H1 (cell line): ENCODE measurements around the gene CLEC7A. TPM values are rescaled to one million over a fixed set of nuclear protein-coding genes. Genes with fewer than 3 reads are reported as not detected.

Experiments used
- ASH2L ChIP-seq: fragments of 200-600, 300-600 bp; sonication (generic); IDR thresholded peaks from one replicate; pipeline ENCODE4 v1.7.1; 2017; ENCODE audit warnings: low read length
- CHD2 ChIP-seq: IDR thresholded peaks from 2 replicates; pipeline ENCODE4 v1.6.1; 2012; ENCODE audit warnings: low read length, improper control_type of control experiment
- EGR1 ChIP-seq: IDR thresholded peaks from 2 replicates; pipeline ENCODE4 v1.6.1; 2011; ENCODE audit warnings: low read depth, low read length, borderline replicate concordance
- EZH2 ChIP-seq: fragments of 200-600 bp; sonication (generic); IDR thresholded peaks from 2 replicates; pipeline ENCODE4 v1.7.1; 2012; ENCODE audit warnings: low read depth, mild to moderate bottlenecking, moderate library complexity, low read length, inconsistent platforms; ENCODE audit not compliant: severe bottlenecking
- KDM1A ChIP-seq: fragments of 200-600, 300-600 bp; sonication (generic); IDR thresholded peaks from 2 replicates; pipeline ENCODE4 v1.7.1; 2016; ENCODE audit warnings: mild to moderate bottlenecking, low read length, borderline replicate concordance
- PHF8 ChIP-seq: fragments of 200-600 bp; sonication (generic); conservative IDR thresholded peaks from 2 replicates; pipeline ENCODE4 v1.7.1; 2012; ENCODE audit warnings: low read depth, mild to moderate bottlenecking, inconsistent platforms, low read length, moderate library complexity
- SIX5 ChIP-seq: IDR thresholded peaks from 2 replicates; pipeline ENCODE4 v1.6.1; 2011; ENCODE audit warnings: mild to moderate bottlenecking, low read depth, low read length
- polyA plus RNA-seq, 7 experiments: library from polyadenylated mRNA; depleted of rRNA in 3 of 7; stranded (reverse) in 5 of 7; unstranded in 2 of 7; fragments of >200 nt in 5 of 7; fragments of 200-250 nt in 2 of 7; gene quantifications; 1 replicate in 5 of 7; 2 replicates in 1 of 7; 4 replicates in 1 of 7; pipeline versions ENCODE4 v1.2.1 to v1.2.3, GENCODE V29; 2011 to 2013; ENCODE audit warnings: missing spikeins in 2 of 7, mixed read lengths in 2 of 7
- total RNA-seq: library from RNA; stranded (reverse); fragmentation: NEBNext Ultra II Directional; extraction: Animal tissue kit (Norgen Biotek cat#: 25700); gene quantifications from 2 replicates; pipeline ENCODE4 v1.2.1, GENCODE V29; 2021

The CLEC7A gene
- total and polyA plus RNA-seq, 2 of the 8 experiments (the other 6 are each of a cell fraction or from before 2014, with no cell fraction given) = 0.09 to 0.15 TPM

DNA sequence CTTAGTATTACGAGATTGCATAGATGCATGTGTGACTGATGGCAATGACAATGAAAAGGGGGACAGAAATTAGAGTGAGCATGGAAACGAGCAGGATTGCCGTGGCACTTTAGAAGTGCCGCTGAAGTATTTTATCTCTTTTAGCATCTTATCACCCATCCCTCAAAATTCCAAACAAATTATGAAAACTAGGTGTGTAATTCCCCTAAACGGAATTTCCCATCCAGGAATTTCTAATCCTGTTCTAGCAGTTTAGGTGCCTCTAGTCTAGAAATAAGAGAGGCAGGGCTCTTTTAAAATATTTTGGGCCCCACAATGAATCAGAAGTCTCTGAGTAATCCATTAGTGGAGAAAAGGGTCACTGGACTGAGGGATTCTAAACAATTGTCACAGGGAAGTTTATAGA is 49.8 kb upstream of the CLEC7A start (continued):
- TF ChIP-seq CHD2 (no peak), SIX5 (no peak), EGR1 (no peak), PHF8 (no peak), ASH2L (no peak), EZH2 (no peak), KDM1A (no peak)
- TF ChIP-seq, all 59 proteins: peak for 0
